ENCODE measurements around the gene MAGI3.

MAGI3 gene

GRCh38 chr1:113630340-113631327 is 240.3 kb downstream of the MAGI3 start:
- H3K27ac ChIP-seq: no peak overlapping the region
- no peak for DNase-seq (ENCODE audit: low read depth, low spot score)

GRCh38 chr1:113641396-113641795 is 251.1 kb downstream of the MAGI3 start:
- no peak overlapping the region for H3K27ac ChIP-seq
- no peak for DNase-seq (ENCODE audit: low read depth, low spot score)

DNA sequence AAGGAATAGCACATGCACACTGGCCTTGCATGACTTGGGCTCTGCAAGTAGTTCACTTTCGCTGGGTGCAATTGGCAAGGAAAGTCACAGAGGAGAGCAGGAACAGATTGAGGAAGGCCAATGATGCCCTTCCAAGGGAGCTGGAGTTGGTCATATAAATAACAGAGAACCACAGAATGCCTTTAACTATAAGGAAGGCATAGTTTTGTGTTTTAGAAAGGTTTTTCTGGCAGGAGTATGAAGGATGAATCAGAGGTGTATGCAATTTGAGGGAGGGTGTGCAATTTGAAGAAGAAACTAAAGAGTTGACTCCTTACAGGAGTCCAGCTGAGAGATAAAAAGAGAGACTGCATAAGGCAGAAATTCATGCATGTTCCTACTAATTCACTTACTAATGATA is 256.8 kb downstream of the MAGI3 start:
- H3K27ac ChIP-seq: no peak overlapping the region
- no peak for DNase-seq (ENCODE audit: low read depth, low spot score)

DNA sequence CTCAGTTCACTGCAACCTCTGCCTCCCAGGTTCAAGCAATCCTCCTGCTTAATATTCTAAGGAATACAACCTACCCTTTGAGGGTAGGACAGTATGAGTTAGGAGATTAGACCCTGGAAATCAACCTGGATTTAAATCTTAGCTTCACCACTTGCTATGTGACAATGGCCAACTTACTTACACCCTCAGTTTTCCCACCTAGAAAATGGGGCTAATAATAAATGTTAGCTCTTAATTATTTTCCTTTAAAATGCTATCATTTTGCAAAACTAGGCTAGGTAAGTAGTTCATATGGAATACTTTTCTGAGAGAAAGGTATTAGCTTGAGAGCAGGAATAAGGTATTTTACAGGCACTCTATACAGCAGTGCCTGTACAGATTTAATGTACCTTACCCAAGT is 258.2 kb downstream of the MAGI3 start:
- DNase-seq (ENCODE audit: low read depth, low spot score): no peak
- no peak overlapping the region for H3K27ac ChIP-seq

DNA sequence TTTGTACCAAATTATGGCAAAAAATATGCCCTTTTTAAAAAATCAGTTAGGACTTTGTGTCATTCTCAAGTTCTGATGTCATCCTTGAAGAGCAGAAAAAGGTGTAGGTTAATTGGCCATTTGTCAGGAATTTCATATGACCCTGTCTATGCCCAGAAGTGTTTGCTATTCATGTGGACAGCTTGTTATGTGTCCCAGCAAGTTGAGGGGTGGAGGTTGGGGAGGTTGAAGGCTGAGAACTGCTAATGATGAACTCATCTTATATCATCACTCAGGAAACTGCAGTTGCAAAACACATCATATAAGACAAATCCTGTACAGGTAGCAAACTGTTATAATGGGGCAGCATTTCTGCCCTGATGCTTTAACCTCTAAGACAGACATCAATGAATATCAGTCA is 262.5 kb downstream of the MAGI3 start:
- H3K27ac ChIP-seq: peak overlapping the region; percentile 61

GRCh38 chr1:113653741-113654140 is 263.4 kb downstream of the MAGI3 start:
- no peak for DNase-seq (ENCODE audit: low read depth, low spot score)
- no peak overlapping the region for H3K27ac ChIP-seq

More for the DNA sequence above, 262.5 kb downstream of the MAGI3 start:
- DNase-seq (ENCODE audit: low read depth, low spot score): peak; percentile 71

DNA sequence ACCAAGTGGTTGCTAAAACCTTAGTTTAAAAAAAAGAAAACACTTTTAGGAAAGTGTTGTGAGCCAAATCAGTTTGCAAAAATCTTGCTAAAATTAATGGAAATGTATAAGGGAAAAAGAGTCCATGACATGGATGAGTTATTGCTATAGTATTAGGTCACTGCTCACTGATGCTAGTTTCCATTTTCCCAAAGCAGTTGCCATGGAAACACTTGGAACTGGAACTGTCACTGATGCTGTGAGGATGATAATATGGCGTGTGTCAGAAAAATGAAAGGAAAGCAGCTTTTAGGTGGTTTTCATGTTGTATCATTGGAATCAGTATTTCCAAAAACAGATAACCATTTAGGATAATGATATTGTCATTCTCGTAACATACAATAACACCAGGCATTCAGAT is 264.6 kb downstream of the MAGI3 start:
- H3K27ac ChIP-seq: no peak overlapping the region
- no peak for DNase-seq (ENCODE audit: low read depth, low spot score)

GRCh38 chr1:113657126-113657525 is 266.8 kb downstream of the MAGI3 start:
- no peak for DNase-seq (ENCODE audit: low read depth, low spot score)
- no peak overlapping the region for H3K27ac ChIP-seq

DNA sequence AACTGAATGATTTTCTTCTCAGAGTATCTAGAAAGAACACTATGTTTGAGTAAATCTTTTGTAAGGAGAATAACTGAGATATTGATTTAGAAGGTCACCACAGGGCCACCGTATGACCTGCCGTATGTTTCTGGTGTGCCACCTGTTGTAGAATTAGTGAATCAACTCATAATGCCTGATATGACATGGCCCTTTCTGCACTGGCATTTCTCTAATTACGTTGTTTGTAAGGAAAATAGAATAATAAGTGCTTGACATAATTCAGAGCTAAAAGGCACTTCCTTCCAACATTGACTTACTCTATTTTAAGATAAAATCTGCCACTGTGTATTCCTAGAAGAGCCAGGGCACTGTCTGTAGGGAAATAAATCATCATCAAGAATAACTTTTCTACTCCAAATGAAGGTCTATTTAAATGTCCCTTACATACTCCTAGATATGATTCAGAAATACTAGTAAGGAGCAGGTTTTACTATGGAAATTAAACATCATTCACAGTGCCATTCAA is 267.3 kb downstream of the MAGI3 start:
- DNase-seq (ENCODE audit: low read depth, low spot score): no peak
- no peak overlapping the region for H3K27ac ChIP-seq

DNA sequence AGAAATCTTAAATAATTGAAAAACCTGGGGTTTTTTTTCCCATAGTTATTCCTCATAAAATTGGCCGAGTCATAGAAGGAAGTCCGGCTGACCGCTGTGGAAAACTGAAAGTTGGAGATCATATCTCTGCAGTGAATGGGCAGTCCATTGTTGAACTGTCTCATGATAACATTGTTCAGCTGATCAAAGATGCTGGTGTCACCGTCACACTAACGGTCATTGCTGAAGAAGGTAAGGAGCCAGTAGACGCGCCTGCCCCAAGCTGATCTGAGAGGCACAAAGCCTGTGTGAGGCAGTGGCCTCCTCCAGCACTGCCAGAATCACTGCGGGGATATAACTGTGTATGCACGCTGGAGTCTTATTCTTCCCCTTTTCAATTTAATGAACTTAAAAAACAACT is 268.7 kb downstream of the MAGI3 start:
- no peak overlapping the region for H3K27ac ChIP-seq
- DNase-seq (ENCODE audit: low read depth, low spot score): no peak

GRCh38 chr1:113659556-113659955 is 269.2 kb downstream of the MAGI3 start:
- DNase-seq (ENCODE audit: low read depth, low spot score): no peak
- no peak overlapping the region for H3K27ac ChIP-seq

GRCh38 chr1:113660088-113660487 is 269.8 kb downstream of the MAGI3 start:
- no peak overlapping the region for H3K27ac ChIP-seq
- DNase-seq (ENCODE audit: low read depth, low spot score): no peak

DNA sequence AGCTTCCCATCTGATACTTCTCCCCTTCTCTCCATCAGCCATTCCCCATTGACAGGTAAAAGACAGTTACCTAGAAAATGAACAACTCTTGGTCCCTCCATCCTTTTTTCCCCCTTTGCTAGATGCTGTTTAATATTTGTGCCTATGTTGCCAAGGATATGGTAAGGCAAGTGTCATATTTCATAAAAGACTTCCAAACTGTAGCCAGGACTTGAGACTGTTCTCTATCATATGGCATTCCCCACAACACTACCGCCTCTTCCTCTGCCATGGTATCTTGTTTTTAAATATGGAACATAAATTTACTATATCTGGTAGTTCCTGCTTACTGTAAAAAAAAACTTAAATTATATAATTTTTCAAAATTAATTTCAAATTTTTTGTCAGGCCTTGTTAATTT is 271.8 kb downstream of the MAGI3 start:
- no peak for DNase-seq (ENCODE audit: low read depth, low spot score)
- no peak overlapping the region for H3K27ac ChIP-seq

DNA sequence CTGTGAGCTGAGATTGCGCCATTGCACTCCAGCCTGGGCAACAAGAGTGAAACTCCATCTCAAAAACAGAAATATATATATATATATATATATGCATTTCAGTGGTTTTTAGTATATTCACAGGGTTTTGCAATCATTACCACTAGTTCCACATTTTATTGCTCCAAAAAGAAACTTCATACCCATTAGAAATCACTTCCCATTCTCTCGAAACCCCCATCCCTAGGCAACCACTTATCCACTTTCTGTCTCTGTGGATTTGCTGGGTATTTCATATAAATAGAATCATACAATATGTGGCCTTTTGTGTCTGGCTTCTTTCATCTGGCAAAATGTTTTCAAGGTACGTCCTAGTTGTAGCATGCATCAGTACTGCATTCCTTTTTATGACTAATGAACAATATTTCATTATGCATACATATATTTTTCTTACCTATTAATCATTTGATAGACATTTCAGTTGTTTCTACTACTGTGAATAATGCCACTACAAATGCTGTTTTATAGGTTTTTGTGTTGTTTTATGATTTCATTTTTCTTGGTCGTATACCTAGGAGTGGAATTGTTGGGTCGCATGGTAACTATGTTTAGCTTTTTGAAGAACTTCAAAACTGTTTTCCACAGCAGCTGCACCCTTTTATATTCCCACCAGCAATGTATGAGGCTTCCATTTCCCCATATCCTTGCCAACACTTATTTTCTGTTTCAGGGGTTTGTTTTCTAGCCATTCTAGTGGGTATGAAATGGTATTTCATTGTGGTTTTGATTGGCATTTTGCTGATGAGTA is 273.0 kb downstream of the MAGI3 start:
- H3K27ac ChIP-seq: peak overlapping the region; percentile 74
- peak; percentile 24 for DNase-seq (ENCODE audit: low read depth, low spot score)

DNA sequence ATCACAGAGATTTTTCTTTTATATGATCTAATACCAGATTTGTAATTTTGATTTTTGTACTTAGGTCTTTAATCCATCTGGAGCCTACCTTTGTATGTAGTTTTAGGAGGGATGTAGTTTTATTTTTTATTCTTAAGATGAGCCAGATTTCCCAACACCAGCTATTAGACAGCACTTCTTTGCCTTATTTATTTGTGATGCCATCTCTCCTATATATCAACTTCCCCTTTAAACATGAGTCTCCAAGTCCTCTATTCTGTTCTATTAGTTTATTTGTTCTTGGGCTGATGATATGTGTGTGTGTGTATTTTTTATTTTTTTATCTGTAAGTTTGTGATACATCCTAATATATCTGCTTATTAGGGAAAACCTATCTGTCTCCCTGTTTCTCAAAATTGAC is 274.8 kb downstream of the MAGI3 start:
- DNase-seq (ENCODE audit: low read depth, low spot score): no peak

GRCh38 chr1:113666126-113666525 is 275.8 kb downstream of the MAGI3 start:
- no peak overlapping the region for H3K27ac ChIP-seq
- DNase-seq (ENCODE audit: low read depth, low spot score): no peak

More for the DNA sequence above, 274.8 kb downstream of the MAGI3 start:
- no peak overlapping the region for H3K27ac ChIP-seq

DNA sequence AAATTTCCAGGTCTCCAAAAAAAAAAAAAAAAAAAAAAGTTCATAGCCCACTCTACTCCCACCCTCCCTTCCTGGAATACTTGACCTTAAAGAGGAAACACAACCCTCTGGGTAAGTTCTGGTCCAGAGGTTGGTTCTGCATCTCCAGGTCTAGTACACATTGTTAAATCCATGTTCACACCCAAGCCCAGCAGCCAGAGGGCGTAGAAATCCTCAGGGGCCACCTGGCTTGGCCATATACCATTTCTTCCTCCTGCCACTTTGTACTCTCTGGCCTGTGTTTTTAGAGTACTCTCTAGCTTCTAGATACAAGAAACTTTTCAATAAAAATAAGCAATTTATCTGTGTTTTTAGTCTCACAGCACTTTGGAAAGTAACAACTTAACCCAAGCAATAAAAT is 279.7 kb downstream of the MAGI3 start:
- DNase-seq (ENCODE audit: low read depth, low spot score): no peak
- no peak overlapping the region for H3K27ac ChIP-seq

GRCh38 chr1:113670650-113671049 is 280.3 kb downstream of the MAGI3 start:
- H3K27ac ChIP-seq: no peak overlapping the region
- DNase-seq (ENCODE audit: low read depth, low spot score): no peak

DNA sequence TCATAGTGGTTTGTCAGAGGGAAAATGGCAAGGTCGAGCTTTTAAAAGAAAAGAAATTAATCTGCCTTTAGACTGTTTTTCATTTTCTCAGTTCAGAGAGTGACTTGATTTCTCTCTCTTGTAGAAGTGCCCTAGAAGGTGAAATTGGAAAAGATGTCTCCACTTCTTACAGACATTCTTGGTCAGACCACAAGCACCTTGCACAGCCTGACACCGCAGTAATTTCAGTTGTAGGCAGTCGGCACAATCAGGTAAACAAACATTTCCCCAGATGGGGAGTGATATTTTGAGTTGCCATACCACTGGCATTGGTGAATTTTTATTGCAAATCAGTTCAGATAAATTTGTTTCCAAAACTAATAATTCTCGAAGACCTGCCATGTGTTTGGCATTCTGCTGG is 282.2 kb downstream of the MAGI3 start:
- H3K27ac ChIP-seq: no peak overlapping the region

DNA sequence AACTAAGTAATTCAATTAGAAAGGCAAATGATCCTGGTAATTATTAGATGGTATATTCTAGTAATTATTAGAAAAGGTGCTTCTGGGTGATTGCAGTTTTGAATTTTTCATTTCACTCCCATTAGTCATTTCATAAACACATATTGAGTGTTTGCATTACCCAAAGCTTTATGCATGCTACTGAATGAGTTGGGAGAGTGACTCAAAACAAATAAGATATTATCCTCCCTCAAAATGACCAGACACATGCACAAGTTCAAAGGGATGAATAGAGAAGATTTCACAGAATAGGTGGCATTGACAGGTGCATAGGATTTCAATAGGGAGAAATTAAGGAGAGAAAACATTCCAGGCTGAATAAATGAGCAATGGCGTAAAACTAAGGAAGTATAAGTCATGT is 284.3 kb downstream of the MAGI3 start:
- peak; percentile 12 for DNase-seq (ENCODE audit: low read depth, low spot score)
- H3K27ac ChIP-seq: no peak overlapping the region

More for the DNA sequence above, 282.2 kb downstream of the MAGI3 start:
- no peak for DNase-seq (ENCODE audit: low read depth, low spot score)

GRCh38 chr1:113675302-113675701 is 285.0 kb downstream of the MAGI3 start:
- peak; percentile 5 for DNase-seq (ENCODE audit: low read depth, low spot score)
- no peak overlapping the region for H3K27ac ChIP-seq

All from epithelial cell of prostate (primary cell).